Endothelial cell of umbilical vein (primary cell): ENCODE measurements around the gene APOLD1. TPM values are rescaled to one million over a fixed set of nuclear protein-coding genes. Genes with fewer than 3 reads are reported as not detected.

ENCODE experiments used
- BruUV-seq: library from RNA; stranded (reverse); fragments of 400-500 nt; replicated peaks from 2 replicates; lab custom pipeline; 2021; lab: Mats Ljungman, UMichigan
- CTCF ChIA-PET: fragments of 300-600, 350-600 bp; sonication (Branson Sonifier 250); formaldehyde crosslinking; loops from one replicate; lab custom pipeline; 2021; ENCODE audit warnings: antibody characterized with exemption, inconsistent platforms; lab: Charles Lee
- POLR2A ChIA-PET: fragments of 300-600, 350-600 bp; sonication (Branson Sonifier 250); formaldehyde crosslinking; loops from one replicate; lab custom pipeline; 2021; ENCODE audit warnings: antibody characterized with exemption, inconsistent platforms; lab: Charles Lee
- DNase-seq: peaks from one replicate; pipeline ENCODE4 v3.0.0-alpha.2; 2011; ENCODE audit warnings: low read depth, low spot score
- FAIRE-seq: peaks from 2 replicates; lab custom pipeline; 2011; peaks lifted over from hg19 to GRCh38; lab: Jason Lieb, UNC
- H2AFZ ChIP-seq: 2 replicates; pipeline ENCODE4 v1.6.0; 2012; ENCODE audit warnings: low read depth, low read length, control low read depth, inconsistent platforms
- H3K27ac ChIP-seq: 2 replicates; pipeline ENCODE4 v1.5.1; 2011; ENCODE audit warnings: low read depth, mild to moderate bottlenecking, control low read depth, low read length, moderate library complexity; ENCODE audit not compliant: insufficient read depth
- H3K27me3 ChIP-seq, 2 experiments: 2 replicates each; pipeline versions ENCODE4 v1.6.0 to v1.6.1; 2011; ENCODE audit warnings: low read length in 2 of 2, mixed read lengths in 1 of 2; ENCODE audit not compliant: control insufficient read depth in 2 of 2, insufficient read depth in 2 of 2
- H3K36me3 ChIP-seq, 2 experiments: 2 replicates in 1 of 2; 3 replicates in 1 of 2; pipeline ENCODE4 v1.5.1; 2011; ENCODE audit warnings: low read length in 2 of 2, mild to moderate bottlenecking in 1 of 2, moderate library complexity in 1 of 2; ENCODE audit not compliant: control insufficient read depth in 2 of 2, insufficient read depth in 2 of 2; ENCODE audit errors: extremely low read depth in 1 of 2
- H3K4me1 ChIP-seq: 3 replicates; pipeline ENCODE4 v1.5.1; 2011; ENCODE audit warnings: mild to moderate bottlenecking, low read length; ENCODE audit not compliant: control insufficient read depth, insufficient read depth; ENCODE audit errors: extremely low read depth
- H3K4me2 ChIP-seq: 2 replicates; pipeline ENCODE4 v1.6.1; 2011; ENCODE audit warnings: low read length, control low read depth, mixed read lengths; ENCODE audit not compliant: insufficient read depth
- H3K4me3 ChIP-seq, 3 experiments: fragments of 200-600 bp in 1 of 3; sonication (generic), shearing (Covaris generic) in 1 of 3; replicated peaks in 1 of 3; 2 replicates each; pipeline ENCODE4 v1.5.1; 2011 to 2016; ENCODE audit warnings: control low read depth in 3 of 3, low read length in 3 of 3, mild to moderate bottlenecking in 2 of 3, inconsistent platforms in 1 of 3, low read depth in 1 of 3, moderate library complexity in 1 of 3; ENCODE audit not compliant: insufficient read depth in 1 of 3
- H3K79me2 ChIP-seq: 2 replicates; pipeline ENCODE4 v1.6.0; 2012; ENCODE audit warnings: low read length, inconsistent platforms; ENCODE audit not compliant: control insufficient read depth, insufficient read depth
- H3K9ac ChIP-seq: replicated peaks from 2 replicates; pipeline ENCODE3; 2011; ENCODE audit warnings: low read length, control low read depth; ENCODE audit not compliant: insufficient read depth; ENCODE audit errors: extremely low read depth
- H3K9me1 ChIP-seq: replicated peaks from 3 replicates; pipeline ENCODE4 v1.6.0; 2011; ENCODE audit warnings: mild to moderate bottlenecking, low read length; ENCODE audit not compliant: control insufficient read depth, insufficient read depth; ENCODE audit errors: extremely low read depth
- H3K9me3 ChIP-seq: replicated peaks from 2 replicates; pipeline ENCODE4 v1.5.1; 2012; ENCODE audit warnings: low read length, inconsistent platforms; ENCODE audit not compliant: control insufficient read depth, insufficient read depth
- H4K20me1 ChIP-seq: replicated peaks from 2 replicates; pipeline ENCODE3; 2011; ENCODE audit warnings: mild to moderate bottlenecking, low read length; ENCODE audit not compliant: control insufficient read depth, insufficient read depth; ENCODE audit errors: extremely low read depth
- CTCF ChIP-seq, 2 donors: IDR thresholded peaks; 1 replicate in 1 of 2; 2 replicates in 1 of 2; pipeline ENCODE4 v1.5.1; 2011; ENCODE audit warnings: low read length in 2 of 2, mild to moderate bottlenecking in 2 of 2, moderate library complexity in 2 of 2, control low read depth in 1 of 2, inconsistent platforms in 1 of 2, low read depth in 1 of 2; ENCODE audit not compliant: insufficient read depth in 1 of 2; ENCODE audit errors: extremely low read depth in 1 of 2
- EZH2 ChIP-seq: IDR thresholded peaks from 2 replicates; pipeline ENCODE4 v1.6.1; 2012; ENCODE audit warnings: borderline replicate concordance, low read depth, mild to moderate bottlenecking, moderate library complexity, low read length, inconsistent platforms; ENCODE audit not compliant: severe bottlenecking
- FOS ChIP-seq: IDR thresholded peaks from 2 replicates; pipeline ENCODE4 v1.6.1; 2011; ENCODE audit warnings: mild to moderate bottlenecking, low read length, moderate library complexity, borderline replicate concordance; ENCODE audit not compliant: insufficient read depth
- GATA2 ChIP-seq: IDR thresholded peaks from 2 replicates; pipeline ENCODE4 v1.7.0; 2011; ENCODE audit warnings: low read depth, mild to moderate bottlenecking, moderate library complexity, mixed read lengths, low read length; ENCODE audit not compliant: insufficient read length, insufficient read depth
- JUN ChIP-seq: IDR thresholded peaks from 2 replicates; pipeline ENCODE4 v1.6.1; 2011; ENCODE audit warnings: borderline replicate concordance, low read depth; ENCODE audit not compliant: insufficient read length, insufficient read depth
- MYC ChIP-seq: IDR thresholded peaks from one replicate; pipeline ENCODE4 v1.6.1; 2011; ENCODE audit warnings: mild to moderate bottlenecking, low read depth, low read length
- POLR2A ChIP-seq: IDR thresholded peaks from 2 replicates; pipeline ENCODE4 v1.6.1; 2012; ENCODE audit warnings: low read depth, mild to moderate bottlenecking, control low read depth, low read length
- POLR2AphosphoS5 ChIP-seq: IDR thresholded peaks from 2 replicates; pipeline ENCODE4 v1.6.1; 2012; ENCODE audit warnings: low read depth, mild to moderate bottlenecking, control low read depth, low read length, moderate library complexity; ENCODE audit not compliant: insufficient read depth
- dilution Hi-C: fragments of 300-500 bp; cut with MboI; formaldehyde crosslinking; loops from one replicate; pipeline ENCODE4 v1.15.0; 2019; ENCODE audit warnings: low sequenced_read_pairs; ENCODE audit not compliant: extremely low pct_ligation_motif_present
- intact Hi-C: fragments of 100-400 bp; cut with micrococcal nuclease; formaldehyde crosslinking; loops from one replicate; pipeline ENCODE4 v1.10.0; 2022
- polyA plus RNA-seq, 4 experiments: library from polyadenylated mRNA; depleted of rRNA in 3 of 4; stranded (reverse) in 3 of 4; unstranded in 1 of 4; fragments of >200 nt; gene quantifications; 2 replicates each; pipeline versions ENCODE4 v1.2.1 to v1.2.3, GENCODE V29; 2011 to 2012; ENCODE audit warnings: missing spikeins in 1 of 4
- total RNA-seq: library from RNA; stranded (reverse); gene quantifications from 2 replicates; pipeline ENCODE4 v1.2.3, GENCODE V29; 2021
- TF ChIP-seq, protein P1 (sequence below): IDR thresholded peaks from 2 replicates; pipeline ENCODE4 v1.6.1; 2011; ENCODE audit not compliant: insufficient read depth, insufficient read length

Gene APOLD1
- total and polyA plus RNA-seq, 2 donors (not counting 3 experiments of a cell fraction or from before 2014, with no cell fraction given), result 3.7 to 6.0 TPM

- Histone ChIP-seq H3K4me1 (peaks cover 52% of the 10 kb centered on the region), H3K36me3 (no peaks in the 10 kb centered on the region), H3K9ac (no peak overlapping the region), H4K20me1 (no peaks in the 10 kb centered on the region), H3K79me2 (peaks cover 12% of the 10 kb centered on the region), H3K9me3 (no peaks in the 10 kb centered on the region), H3K4me2 (no peak overlapping the region), H3K4me3 (no peak overlapping the region), H3K27ac (no peak overlapping the region), H2AFZ (no peak overlapping the region), H3K27me3 (no peaks in the 10 kb centered on the region), H3K9me1 (no peaks in the 10 kb centered on the region)
- FAIRE-seq (no peak), DNase-seq (no peak)
- intact Hi-C loops (loop anchor here (2.0 kb wide), 1 partner anchor 59 kb away; no protein-coding TSS in a partner anchor), dilution Hi-C loops (no loop called here)
- ChIA-PET CTCF (interaction anchor here (1.4 to 2.1 kb wide), 2 partner anchors 43 to 47 kb away, joined by 6 to 8 read pairs; no protein-coding TSS in a partner anchor), POLR2A (interaction anchor here (1.4 kb wide), 1 partner anchor 47 kb away, joined by 4 read pairs; no protein-coding TSS in a partner anchor)
- BruUV-seq, result no TSS peak
- TF ChIP-seq MYC, result no peak
- no peak for TF ChIP-seq CTCF (IDR thresholded peaks at IDR 0.05; ENCODE audit: extremely low read depth in 1 of 2, insufficient read depth in 1 of 2, low read depth in 1 of 2, low read length in 2 of 2)
- no peak for TF ChIP-seq POLR2A
- TF ChIP-seq, protein P1, sequence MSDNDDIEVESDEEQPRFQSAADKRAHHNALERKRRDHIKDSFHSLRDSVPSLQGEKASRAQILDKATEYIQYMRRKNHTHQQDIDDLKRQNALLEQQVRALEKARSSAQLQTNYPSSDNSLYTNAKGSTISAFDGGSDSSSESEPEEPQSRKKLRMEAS, result no peak
- no peak for TF ChIP-seq EZH2
- no peak for TF ChIP-seq JUN
- TF ChIP-seq GATA2, result no peak
- TF ChIP-seq FOS, result no peak
- TF ChIP-seq POLR2AphosphoS5, result no peak
Measured at GRCh38 chr12:12784116-12784515, 1.3 kb upstream of the APOLD1 start.
